NCI-H524 treated with DMSO at 0.1 percent for 48 hours (cell line): ENCODE data around the gene ARHGEF39.

Source experiments
- DNase-seq: peaks from one replicate; lab custom pipeline; 2025; lab: John Stamatoyannopoulos, UW

ARHGEF39 gene

DNA sequence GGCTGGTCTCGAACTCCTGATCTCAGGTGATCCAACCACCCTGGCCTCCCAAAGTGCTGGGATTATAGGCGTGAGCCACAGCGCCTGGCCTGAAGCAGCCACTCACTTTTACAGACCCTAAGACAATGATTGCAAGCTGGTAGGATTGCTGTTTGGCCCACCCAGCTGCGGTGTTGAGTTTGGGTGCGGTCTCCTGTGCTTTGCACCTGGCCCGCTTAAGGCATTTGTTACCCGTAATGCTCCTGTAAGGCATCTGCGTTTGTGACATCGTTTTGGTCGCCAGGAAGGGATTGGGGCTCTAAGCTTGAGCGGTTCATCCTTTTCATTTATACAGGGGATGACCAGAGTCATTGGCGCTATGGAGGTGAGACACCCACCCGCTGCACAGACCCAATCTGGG, 10.2 kb upstream of the ARHGEF39 start:
- DNase-seq: no peak

DNA sequence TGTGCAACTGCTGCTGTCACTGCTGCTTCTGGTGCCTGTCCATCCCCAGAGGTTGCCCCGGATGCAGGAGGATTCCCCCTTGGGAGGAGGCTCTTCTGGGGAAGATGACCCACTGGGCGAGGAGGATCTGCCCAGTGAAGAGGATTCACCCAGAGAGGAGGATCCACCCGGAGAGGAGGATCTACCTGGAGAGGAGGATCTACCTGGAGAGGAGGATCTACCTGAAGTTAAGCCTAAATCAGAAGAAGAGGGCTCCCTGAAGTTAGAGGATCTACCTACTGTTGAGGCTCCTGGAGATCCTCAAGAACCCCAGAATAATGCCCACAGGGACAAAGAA, 9.0 kb upstream of the ARHGEF39 start:
- DNase-seq: no peak

DNA sequence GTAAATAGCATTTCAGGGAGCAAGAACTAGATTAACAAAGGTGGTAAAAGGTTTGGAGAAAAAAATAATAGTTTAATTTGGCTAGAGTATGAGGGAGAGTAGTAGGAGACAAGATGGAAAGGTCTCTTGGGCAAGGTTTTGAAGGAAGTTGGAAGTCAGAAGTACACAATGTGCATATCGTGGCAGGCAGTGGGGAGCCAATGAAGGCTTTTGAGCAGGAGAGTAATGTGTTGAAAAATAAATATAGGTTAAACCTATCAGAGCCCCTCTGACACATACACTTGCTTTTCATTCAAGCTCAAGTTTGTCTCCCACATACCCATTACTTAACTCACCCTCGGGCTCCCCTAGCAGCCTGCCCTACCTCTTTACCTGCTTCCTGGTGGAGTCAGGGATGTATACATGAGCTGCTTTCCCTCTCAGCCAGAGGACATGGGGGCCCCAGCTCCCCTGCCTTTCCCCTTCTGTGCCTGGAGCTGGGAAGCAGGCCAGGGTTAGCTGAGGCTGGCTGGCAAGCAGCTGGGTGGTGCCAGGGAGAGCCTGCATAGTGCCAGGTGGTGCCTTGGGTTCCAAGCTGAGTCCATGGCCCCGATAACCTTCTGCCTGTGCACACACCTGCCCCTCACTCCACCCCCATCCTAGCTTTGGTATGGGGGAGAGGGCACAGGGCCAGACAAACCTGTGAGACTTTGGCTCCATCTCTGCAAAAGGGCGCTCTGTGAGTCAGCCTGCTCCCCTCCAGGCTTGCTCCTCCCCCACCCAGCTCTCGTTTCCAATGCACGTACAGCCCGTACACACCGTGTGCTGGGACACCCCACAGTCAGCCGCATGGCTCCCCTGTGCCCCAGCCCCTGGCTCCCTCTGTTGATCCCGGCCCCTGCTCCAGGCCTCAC, 8.4 kb upstream of the ARHGEF39 start, which contains the start of gene CA9:
TSS of gene CA9 (plus strand) at position 797 of the 893 bp plus-strand sequence. CDS start at position 829, 32 bp downstream.
- no peak for DNase-seq

DNA sequence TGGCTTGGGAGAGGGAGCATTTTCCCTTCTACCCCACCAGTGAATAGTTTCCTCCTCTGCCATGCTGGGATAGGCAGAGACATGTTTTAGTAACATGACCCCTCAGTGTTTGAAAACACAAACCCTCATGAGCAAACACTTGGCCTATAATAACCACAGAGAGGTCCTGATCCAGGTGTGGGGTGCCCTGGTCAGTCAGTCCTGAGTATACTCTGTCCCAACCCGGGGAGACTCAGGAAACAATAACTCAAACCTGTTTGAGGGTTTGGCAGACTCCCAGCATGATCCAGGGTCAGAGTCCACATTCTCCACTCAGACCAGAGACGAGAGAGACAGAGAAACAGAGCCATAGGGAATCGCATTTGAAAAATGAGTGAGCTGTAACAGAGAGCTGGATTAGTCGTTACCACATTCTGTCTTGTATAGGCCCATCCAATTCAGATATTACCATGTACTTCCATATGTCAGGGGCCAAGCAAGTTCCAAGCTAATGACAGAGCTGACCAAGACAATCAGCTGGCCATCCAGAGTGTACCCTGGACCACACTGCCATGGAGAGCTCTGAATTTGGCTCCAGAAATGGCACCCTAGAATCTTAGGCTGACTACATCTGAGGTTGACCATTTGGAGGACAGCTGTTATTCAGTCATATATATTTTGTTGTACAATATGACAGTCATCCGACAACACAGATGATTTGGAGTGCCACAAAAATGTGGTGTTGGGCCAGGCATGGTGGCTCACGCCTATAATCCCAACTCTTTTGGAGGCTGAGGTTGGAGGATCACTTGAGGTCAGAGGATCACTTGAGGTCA, 4.5 kb upstream of the ARHGEF39 start:
- no peak for DNase-seq

DNA sequence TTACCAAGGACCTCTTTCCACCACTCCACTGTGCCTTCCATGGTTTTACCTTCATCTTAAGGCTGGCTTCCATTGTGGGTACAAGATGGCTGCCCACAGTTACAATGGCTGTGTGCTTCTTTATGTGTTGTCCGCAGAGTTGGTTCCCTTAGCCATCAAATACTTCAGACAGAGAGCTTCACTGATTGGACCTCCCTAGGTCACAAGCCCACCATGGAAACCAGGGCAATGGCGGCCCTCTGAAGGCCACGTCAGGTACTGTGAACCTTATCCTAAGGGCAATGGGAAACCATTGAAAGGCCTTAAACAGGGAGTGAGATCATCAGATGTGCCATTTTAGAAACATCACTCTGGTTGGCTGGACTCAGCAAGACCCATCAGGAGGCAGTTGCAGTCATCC, 2.9 kb upstream of the ARHGEF39 start:
- no peak for DNase-seq

DNA sequence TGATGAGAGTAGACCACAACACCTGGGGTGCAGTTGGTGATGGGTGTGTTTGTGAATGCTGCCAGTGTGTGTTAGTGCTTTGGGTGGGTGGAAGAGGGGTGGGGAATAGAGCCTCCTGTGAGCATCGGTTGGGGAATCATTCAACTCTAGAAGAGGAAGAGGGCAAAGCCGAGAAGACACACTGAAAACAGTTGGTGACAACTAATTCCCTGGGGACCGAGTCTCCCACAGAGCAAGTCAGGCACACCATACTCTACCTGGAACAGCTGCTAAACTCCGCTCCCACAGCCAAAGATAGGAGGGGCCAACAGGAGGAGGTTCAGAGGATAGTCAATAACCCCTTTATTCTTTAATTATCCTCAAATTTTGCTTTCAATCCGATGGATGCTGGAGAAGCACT, 1.6 kb upstream of the ARHGEF39 start:
- DNase-seq: no peak

DNA sequence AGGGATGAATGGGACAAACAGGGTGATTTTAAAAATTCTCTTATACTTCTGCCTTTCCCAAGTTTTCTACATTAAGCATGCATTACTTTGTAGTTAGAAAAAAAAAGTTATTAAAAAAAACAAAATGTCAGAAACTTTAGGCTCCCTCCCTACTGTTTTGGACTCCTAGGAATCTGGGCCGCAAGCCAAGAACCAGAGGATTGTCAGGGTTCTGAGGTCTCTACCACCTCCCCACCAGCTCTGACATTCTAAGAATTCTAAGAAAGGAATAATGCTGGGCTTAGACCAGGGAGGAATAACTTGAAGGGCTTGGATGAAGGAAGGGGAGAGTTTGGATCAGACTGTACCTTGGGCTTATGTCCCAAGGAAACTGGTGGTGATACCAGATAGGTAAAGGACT, 1.1 kb upstream of the ARHGEF39 start:
- no peak for DNase-seq

DNA sequence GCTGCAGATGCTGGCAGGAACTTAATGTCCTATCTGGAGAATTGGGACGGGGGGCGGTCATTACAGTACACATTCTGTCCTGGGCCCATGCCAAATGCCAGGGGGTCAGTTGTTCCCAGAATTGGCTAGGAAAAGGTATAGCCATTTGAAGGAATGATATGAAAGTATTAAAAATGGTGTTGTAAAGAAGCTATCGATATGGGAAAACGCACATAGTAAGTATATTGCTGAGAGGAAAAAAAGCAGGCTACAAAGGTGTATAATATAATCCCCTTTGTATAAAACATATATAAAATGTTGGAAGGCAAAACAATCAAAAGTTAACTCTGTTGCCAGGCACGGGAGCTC, 450 bp upstream of the ARHGEF39 start:
- DNase-seq: no peak

DNA sequence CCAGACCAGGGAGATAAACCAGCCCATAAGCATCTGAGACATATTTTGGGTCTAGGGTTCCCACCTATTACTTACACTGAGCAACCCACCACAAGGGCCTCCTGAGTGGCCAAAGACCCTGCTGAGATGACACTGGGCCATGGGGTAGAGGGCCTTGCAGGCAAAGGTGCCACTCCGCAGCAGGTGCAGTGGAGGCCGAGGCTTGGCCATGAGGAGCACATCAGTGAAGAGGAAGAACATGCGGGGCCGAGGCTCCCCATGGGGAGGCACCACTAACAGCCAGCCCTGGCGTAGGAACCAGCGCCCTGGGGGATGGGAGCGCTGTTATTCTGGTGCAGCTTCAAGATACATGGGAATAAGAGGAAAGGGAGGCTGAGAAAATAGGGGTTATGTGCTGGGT, 2.6 kb downstream of the ARHGEF39 start:
- DNase-seq: no peak

DNA sequence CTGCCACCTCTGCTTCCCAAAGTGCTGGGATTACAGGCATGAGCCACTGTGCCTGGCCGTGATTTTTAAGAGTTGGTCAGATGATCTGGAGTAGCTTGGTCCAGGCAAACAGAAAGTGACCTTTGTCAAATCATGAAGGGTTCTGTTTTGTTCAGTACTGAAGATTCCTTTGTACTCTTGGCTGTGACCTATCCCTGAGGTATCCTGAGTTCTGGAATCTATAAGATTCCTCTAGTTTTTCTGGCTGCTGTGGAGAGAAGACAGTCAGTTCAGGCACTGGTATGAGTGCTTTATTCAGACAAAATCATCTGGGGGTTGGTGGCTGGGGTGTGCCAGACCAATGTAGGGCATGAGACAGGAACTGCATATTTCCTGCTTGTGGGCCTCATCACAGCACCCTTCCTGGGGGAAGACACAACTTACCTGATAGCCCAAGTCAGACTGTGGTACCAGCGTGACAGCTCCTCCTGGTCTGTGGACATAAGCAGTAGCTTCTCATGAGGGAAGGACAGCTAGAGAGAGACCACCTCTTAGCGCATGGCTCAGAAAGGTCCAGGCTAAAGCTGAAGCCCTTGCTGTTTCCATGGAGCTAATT, 3.1 kb downstream of the ARHGEF39 start:
- no peak for DNase-seq

DNA sequence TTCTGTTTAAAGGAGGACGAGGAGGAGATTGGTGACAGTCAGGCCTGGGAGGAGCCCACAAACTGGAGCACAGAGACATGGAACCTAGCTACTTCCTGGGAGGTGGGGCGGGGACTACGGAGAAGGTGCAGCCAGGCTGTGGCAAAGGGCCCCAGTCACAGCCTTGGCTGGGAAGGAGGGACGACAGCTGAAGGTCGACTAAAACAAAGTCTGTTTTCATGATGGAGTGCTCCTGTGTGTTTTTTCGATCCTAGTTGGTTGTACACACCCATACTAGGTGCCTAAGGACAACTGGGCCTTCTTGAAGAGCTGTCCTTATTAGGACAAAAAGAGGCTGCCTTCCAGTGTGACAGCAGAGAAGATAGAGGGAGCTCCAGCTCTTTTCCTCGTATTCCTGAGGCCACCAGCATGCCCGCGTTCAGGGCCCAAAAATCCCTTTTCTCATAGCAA, 4.0 kb downstream of the ARHGEF39 start:
- no peak for DNase-seq

DNA sequence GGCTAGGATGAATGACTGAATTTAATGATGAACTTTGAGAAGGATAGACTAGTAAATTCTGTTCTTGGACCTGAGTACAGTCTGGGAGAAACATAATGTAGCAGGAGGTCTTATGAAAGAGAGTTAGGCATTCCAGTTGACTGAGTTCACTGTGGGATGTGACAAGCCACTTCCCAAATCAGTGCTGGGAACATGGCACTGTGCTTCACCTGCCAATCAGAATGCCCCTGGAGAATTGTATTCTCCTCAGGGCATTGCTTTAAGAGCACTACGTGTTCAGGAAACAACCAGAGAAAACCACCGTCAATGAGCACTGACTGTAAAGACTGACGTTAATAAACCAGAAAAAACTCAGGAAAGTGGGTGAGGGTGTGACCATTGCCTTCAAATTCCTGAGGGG, 5.7 kb downstream of the ARHGEF39 start:
- DNase-seq: no peak

DNA sequence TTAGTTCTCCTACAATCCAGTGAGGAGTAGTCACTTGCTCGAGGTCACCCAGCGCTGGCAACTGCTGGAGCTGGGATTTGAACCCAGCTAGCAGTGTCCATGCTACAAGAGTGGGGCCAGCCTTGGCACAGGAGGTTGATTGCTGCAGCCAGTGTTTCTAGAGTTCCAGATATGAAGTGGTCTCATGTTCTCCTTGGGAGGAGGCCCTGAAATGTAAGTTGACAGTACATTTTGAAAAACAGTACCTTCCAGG, 6.1 kb downstream of the ARHGEF39 start:
- no peak for DNase-seq

DNA sequence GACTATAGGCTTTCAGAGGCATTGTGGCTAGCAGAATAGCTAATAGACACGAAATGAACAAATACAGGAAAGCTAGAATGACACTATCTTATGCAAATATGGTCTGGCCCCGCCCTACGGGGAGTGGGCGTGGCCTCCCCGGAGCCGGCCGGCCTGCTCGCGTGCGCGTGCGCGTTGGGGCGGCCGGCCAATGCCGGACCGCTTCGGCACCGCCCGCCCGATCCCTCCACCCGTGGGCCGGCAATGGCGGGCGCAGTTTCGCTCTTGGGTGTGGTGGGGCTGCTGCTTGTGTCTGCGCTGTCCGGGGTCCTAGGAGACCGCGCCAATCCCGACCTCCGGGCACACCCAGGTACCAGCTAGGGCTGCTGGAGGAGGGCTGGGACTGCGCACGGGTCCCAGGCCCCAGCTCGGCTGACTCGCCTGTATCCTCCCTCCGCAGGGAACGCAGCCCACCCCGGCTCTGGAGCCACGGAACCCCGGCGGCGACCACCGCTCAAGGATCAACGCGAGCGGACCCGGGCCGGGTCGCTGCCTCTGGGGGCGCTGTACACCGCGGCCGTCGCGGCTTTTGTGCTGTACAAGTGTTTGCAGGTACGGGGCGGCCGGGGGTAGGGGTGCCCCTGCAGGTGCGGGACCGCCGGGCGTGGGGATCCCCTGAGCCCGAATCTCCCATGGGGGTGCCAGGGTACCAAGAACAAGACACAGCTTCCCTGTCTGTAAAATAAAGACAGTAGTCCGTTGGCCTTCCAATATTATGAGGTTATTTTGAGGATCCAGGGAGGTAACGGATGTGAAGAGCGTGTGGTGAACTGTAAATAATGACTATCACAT, 6.6 kb downstream of the ARHGEF39 start, which contains the start of gene CCDC107:
TSS of gene CCDC107 (plus strand) at position 156 of the 831 bp plus-strand sequence. CDS start at position 244, 88 bp downstream.
- peak; percentile 51 for DNase-seq

DNA sequence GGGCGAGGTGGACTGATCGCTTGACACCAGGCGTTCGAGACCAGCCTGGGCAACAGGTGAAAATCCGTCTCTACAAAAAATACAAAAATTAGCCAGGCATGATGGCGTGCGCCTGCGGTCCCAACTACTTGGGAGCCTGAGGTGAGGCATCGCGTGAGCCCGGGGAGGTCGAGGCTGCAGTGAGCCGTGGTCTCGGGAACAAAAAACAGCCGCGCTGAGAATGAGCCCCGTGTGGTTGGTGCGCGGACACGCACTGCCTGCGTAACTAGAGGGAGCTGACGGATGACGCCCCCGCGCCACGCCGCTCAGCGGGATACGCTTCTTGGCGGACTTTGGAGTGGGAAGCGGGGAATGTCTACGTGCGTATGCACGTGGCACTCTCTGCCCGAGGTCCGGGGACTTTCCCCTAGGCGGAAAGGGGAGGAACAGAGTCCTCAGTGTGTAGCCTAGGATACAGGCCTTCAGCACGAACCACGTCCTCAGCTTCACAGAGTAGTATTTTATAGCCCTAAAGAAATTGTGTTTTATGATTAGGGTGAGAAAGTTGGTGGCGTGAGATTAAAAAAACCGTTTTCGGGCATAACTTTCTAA, 7.4 kb downstream of the ARHGEF39 start, which contains the start of gene RMRP:
TSS of gene RMRP (minus strand) at position 474 of the 591 bp plus-strand sequence.
- DNase-seq: peak; percentile 89

DNA sequence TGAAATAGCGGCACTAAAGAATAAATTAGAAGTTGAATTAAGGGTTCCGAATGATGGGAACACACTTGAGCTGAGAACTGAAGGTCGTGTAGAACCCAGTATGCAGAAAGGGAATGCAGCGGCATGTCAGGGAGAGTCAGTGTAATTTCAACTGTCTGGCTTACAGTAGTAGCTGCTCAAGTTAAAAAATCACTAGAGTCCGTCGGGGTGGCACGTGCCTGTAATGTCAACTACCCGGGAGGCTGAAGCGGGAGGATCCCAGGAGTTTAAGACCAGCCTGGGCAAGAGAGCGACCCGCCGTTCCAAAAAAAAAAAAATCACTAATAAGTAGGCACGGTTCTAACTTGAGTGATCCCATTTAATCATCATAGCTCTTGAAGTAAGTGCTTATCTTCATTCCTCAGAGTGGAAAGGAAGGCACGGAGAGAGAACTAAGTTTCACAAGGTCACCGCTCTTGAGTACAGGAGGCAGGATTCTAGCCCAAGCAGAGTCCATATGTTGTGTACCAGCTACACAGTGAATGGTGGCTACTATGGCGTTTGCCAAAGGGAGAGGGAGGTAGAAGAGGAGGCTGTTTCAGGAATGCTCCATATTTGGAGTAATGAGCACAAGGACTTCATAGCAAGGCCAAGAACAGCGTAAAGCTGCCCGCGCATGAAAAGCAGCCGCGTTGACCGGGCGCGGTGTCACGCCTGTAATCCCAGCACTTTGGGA, 8.0 kb downstream of the ARHGEF39 start:
- peak; percentile 11 for DNase-seq

DNA sequence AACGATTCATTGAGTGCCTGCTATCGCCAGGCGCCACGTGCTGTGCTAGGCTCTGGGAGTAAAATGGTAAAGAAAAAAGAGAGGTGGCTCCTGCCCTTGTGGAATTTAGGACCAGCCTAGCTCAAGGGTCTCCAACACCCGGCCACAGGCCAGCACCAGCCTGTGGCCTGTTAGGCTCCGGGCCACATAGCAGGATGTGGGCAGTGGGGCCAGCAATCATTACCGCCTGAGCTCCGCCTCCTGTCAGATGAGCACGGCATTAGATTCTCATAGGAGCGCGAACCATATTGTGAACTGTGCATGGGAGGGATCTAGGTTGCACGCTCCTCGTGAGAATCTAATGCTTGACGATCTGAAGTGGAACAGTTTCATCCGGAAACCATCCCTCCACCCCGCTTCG, 8.6 kb downstream of the ARHGEF39 start:
- DNase-seq: no peak

DNA sequence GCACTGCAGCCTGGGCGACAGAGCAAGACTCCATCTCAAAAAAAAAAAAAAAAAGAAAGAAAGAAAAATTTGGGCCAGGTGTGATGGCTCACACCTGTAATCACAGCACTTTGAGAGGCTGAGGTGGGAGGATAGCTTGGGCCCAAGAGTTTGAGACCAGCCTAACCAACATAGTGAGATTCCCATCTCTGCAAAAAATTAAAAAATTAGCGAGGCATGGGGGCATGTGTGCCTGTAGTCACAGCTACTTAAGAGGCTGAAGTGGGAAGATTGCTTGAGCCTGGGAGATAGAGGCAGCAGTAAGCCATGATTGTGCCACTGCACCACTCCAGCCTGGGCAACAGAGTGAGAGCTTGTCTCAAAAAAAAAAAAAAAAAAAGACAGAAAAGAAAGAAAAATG, 11.4 kb downstream of the ARHGEF39 start:
- no peak for DNase-seq

DNA sequence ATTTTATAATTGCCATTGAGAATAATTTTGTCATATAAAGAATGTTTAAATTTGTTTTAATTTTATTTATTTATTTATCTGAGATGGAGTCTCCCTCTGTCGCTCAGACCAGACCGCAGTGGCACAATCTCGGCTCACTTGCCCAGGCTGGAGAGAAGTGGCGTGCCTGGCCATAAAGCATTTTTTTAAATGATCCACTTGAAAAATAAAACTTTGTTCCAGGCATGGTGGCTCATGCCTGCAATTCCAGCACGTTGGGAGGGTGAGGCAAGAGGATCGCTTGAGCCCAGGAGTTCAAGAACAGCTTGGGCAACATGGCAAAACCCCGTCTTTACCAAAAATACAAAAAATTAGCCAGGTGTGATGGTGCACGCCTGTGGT, 12.2 kb downstream of the ARHGEF39 start:
- DNase-seq: no peak

DNA sequence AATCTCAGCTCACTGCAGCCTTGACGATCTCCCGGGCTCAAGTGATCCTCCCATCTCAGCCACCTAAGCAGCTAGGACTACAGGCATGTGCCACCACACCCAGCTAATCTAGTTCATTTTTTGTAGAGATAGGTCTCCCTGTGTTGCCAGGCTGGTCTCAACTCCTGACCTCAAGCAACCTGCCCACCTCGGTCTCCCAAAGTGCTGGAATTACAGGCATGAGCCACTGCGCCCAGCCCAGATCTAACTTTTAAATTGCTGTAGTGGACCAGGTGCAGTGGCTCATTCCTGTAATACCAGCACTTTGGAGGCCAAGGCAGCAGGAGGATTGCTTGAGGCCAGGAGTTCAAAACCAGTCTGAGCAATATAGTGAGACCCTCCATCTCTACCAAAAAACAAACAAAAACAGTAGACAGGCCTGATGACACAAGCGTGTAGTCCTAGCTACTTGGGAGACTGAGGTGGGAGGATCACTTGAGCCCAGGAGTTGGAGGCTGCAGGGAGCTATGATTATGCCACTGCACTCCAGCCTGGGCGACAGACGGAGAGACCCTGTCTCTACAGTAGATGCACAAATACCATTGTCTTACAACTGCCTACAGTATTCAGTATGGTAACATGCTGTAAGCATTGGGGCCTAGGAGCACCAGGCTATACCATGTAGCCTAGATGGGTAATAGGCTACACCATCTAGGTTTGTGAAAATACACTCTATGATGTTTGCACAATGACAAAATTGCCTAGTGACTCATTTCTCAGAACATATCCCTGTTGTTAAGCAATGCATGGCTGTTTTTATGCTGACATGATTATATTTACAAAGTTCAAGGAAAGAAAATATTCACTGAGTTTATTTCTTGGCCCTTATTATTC, 12.8 kb downstream of the ARHGEF39 start:
- no peak for DNase-seq
